ENCODE data around the gene PER3. TPM values are rescaled to one million over a fixed set of nuclear protein-coding genes. Genes with fewer than 3 reads are reported as not detected.

PER3 gene
- polyA plus RNA-seq, 2 of the 4 experiments (the other 2 are of a cell fraction) = 1.9 to 3.7 TPM

GRCh38 chr1:7856345-7856744 lies 72.3 kb downstream of the PER3 start:
- no peak for TF ChIP-seq HEYL (CRISPR knock-in tag; IDR thresholded peaks at IDR 0.05)
- TF ChIP-seq RAD21 (conservative IDR thresholded peaks at IDR 0.05 in 1 of 2, IDR thresholded peaks at IDR 0.05 in 1 of 2) = no peak
- no peak for TF ChIP-seq PBX3 (IDR thresholded peaks at IDR 0.05)
- no peak for TF ChIP-seq RNF2 (IDR thresholded peaks at IDR 0.05; ENCODE audit: borderline replicate concordance, low read depth)
- TF ChIP-seq, protein P1, sequence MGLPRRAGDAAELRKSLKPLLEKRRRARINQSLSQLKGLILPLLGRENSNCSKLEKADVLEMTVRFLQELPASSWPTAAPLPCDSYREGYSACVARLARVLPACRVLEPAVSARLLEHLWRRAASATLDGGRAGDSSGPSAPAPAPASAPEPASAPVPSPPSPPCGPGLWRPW (IDR thresholded peaks at IDR 0.05) = no peak
- no peak for TF ChIP-seq ZC3H11A (IDR thresholded peaks at IDR 0.05)
- Histone ChIP-seq H3K9me3 (no peaks in the 10 kb centered on the region), H3K4me2 (no peak overlapping the region), H3K27ac (no peak overlapping the region), H3K4me3 (no peak overlapping the region), H3K4me1 (no peaks in the 10 kb centered on the region)
- 78% methylated on average over 15 of the region's 15 CpGs for WGBS (ENCODE audit: missing lambda C conversion rate)
- ATAC-seq = no peak
- no peak for FAIRE-seq
- no peak for DNase-seq (ENCODE audit: low read depth in 1 of 2, low spot score in 1 of 2)
- ChIA-PET CTCF (interaction anchor here (0.6 kb wide), 1 partner anchor 37 kb away, joined by 3 read pairs; no protein-coding TSS in a partner anchor), POLR2A (no interaction called here)

DNA sequence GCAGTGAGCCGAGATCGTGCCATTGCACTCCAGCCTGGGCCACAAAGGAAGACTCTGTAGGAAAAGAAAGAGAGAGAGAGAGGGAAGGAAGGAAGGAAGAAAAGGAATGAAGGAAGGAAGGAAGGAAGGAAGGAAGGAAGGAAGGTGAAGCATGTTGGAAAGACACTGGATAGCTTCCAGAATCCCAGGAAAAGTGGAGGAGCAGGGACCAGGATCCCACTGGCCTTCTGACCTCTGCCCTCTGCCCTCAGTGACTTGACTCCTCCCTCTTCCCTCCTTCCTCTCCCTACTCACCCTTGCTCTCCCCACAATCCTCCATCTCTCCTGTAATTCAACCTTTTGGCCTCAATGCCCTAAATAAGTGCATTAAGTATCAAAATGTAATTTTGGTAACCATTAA lies 72.9 kb downstream of the PER3 start:
- TF ChIP-seq NPAS2 (CRISPR knock-in tag; IDR thresholded peaks at IDR 0.05; ENCODE audit: borderline replicate concordance) (no peak), KDM1A (IDR thresholded peaks at IDR 0.05; ENCODE audit: low read depth) (no peak), MAFK (IDR thresholded peaks at IDR 0.05; ENCODE audit: partially characterized antibody) (no peak), PBX3 (IDR thresholded peaks at IDR 0.05) (no peak), RFX5 (IDR thresholded peaks at IDR 0.05) (no peak), PHF8 (IDR thresholded peaks at IDR 0.05; ENCODE audit: borderline replicate concordance, low read depth) (no peak), FOXS1 (CRISPR knock-in tag; IDR thresholded peaks at IDR 0.05) (no peak), RCOR1 (IDR thresholded peaks at IDR 0.05; ENCODE audit: low read depth, low read length) (no peak), HOXA7 (CRISPR knock-in tag; IDR thresholded peaks at IDR 0.05) (no peak), JUNB (IDR thresholded peaks at IDR 0.05) (no peak), EP300 (IDR thresholded peaks at IDR 0.05) (no peak), ZSCAN20 (CRISPR knock-in tag; IDR thresholded peaks at IDR 0.05) (no peak), ELK1 (IDR thresholded peaks at IDR 0.05; ENCODE audit: low read depth, low read length) (no peak), ZC3H11A (IDR thresholded peaks at IDR 0.05) (no peak), SREBF2 (IDR thresholded peaks at IDR 0.05) (no peak)
- Histone ChIP-seq H3K4me1 (no peaks in the 10 kb centered on the region), H3K4me3 (no peak overlapping the region), H3K27ac (no peak overlapping the region), H3K4me2 (no peak overlapping the region), H3K9me3 (no peaks in the 10 kb centered on the region)
- no peak for FAIRE-seq
- DNase-seq (ENCODE audit: low read depth in 1 of 2, low spot score in 1 of 2) = no peak
- 83% methylated on average over 2 of the region's 2 CpGs for WGBS (ENCODE audit: missing lambda C conversion rate)
- POLR2A ChIA-PET = no interaction called here
- CTCF ChIA-PET = interaction anchor here (0.6 to 1.2 kb wide), 2 partner anchors 37 to 46 kb away, joined by 3 read pairs; no protein-coding TSS in a partner anchor
- ATAC-seq = no peak

- ATAC-seq (no peak), DNase-seq (ENCODE audit: low read depth in 1 of 2, low spot score in 1 of 2) (no peak), FAIRE-seq (no peak)
- Histone ChIP-seq H3K9me3 (no peaks in the 10 kb centered on the region), H3K27ac (no peak overlapping the region), H3K4me3 (no peak overlapping the region), H3K4me2 (no peak overlapping the region), H3K4me1 (no peaks in the 10 kb centered on the region)
- ChIA-PET CTCF (interaction anchor here (1.2 kb wide), 1 partner anchor 45 kb away, joined by 3 read pairs; no protein-coding TSS in a partner anchor), POLR2A (interaction anchor here (0.6 kb wide), 1 partner anchor 14 kb away, joined by 4 read pairs; no protein-coding TSS in a partner anchor)
- WGBS (ENCODE audit: missing lambda C conversion rate) = 50% methylated on average over 4 of the region's 4 CpGs
- TF ChIP-seq RAD21 (conservative IDR thresholded peaks at IDR 0.05 in 1 of 2, IDR thresholded peaks at IDR 0.05 in 1 of 2) = no peak
- TF ChIP-seq, protein P1 (IDR thresholded peaks at IDR 0.05) = no peak
- no peak for TF ChIP-seq FOXS1 (CRISPR knock-in tag; IDR thresholded peaks at IDR 0.05)
- TF ChIP-seq BCL3 (IDR thresholded peaks at IDR 0.05) = no peak
- TF ChIP-seq MYC (IDR thresholded peaks at IDR 0.05; ENCODE audit: borderline replicate concordance, low read length) = no peak
- TF ChIP-seq RNF2 (IDR thresholded peaks at IDR 0.05; ENCODE audit: borderline replicate concordance, low read depth) = no peak
- TF ChIP-seq, protein P2, sequence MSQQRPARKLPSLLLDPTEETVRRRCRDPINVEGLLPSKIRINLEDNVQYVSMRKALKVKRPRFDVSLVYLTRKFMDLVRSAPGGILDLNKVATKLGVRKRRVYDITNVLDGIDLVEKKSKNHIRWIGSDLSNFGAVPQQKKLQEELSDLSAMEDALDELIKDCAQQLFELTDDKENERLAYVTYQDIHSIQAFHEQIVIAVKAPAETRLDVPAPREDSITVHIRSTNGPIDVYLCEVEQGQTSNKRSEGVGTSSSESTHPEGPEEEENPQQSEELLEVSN (IDR thresholded peaks at IDR 0.05; ENCODE audit: borderline replicate concordance, low read depth) = no peak
- TF ChIP-seq RCOR1 (IDR thresholded peaks at IDR 0.05; ENCODE audit: low read depth, low read length) = no peak
- no peak for TF ChIP-seq FOSL2 (IDR thresholded peaks at IDR 0.05)
- no peak for TF ChIP-seq FOSL2 (CRISPR knock-in tag; IDR thresholded peaks at IDR 0.05)
- TF ChIP-seq CHD2 (IDR thresholded peaks at IDR 0.05; ENCODE audit: low read length, partially characterized antibody) = no peak
Measured at GRCh38 chr1:7857985-7858384, 73.9 kb downstream of the PER3 start.
